ENCODE measurements around the gene RAD9A. TPM values are rescaled to one million over a fixed set of nuclear protein-coding genes. Genes with fewer than 3 reads are reported as not detected.

RAD9A gene
- total RNA-seq, 4 donors from 2014 or later = 5.5 to 18.0 (median 10.4) TPM

- TF ChIP-seq CTCF (IDR thresholded peaks at IDR 0.05) = no peak
- ATAC-seq (ENCODE audit: low FRiP score) (peak; percentile 15), DNase-seq (ENCODE audit: low spot score) (no peak)
Measured at GRCh38 chr11:67372993-67373647, 18.7 kb upstream of the RAD9A start, which contains the start of gene CLCF1. TSS of gene CLCF1 (minus strand) at chr11:67373598. CDS start at chr11:67373539, 59 bp downstream.

- DNase-seq (ENCODE audit: low spot score) (peak; percentile 70), ATAC-seq (ENCODE audit: low FRiP score) (peak; percentile 67)
- peak in 1 of 3 donors; percentile 11 for TF ChIP-seq CTCF (IDR thresholded peaks at IDR 0.05)
Measured at GRCh38 chr11:67373648-67374570, 17.9 kb upstream of the RAD9A start.

- ATAC-seq (ENCODE audit: low FRiP score) = peak; percentile 9
- TF ChIP-seq CTCF (IDR thresholded peaks at IDR 0.05) = no peak
- DNase-seq (ENCODE audit: low spot score) = no peak
Measured at GRCh38 chr11:67374571-67375281, 17.1 kb upstream of the RAD9A start.

GRCh38 chr11:67375320-67376055, 16.3 kb upstream of the RAD9A start:
- TF ChIP-seq CTCF (IDR thresholded peaks at IDR 0.05) = no peak
- DNase-seq (ENCODE audit: low spot score) (no peak), ATAC-seq (ENCODE audit: low FRiP score) (no peak)

- TF ChIP-seq CTCF (IDR thresholded peaks at IDR 0.05) = no peak
- ATAC-seq (ENCODE audit: low FRiP score) = no peak
- DNase-seq (ENCODE audit: low spot score) = no peak
Measured at GRCh38 chr11:67376063-67376820, 15.5 kb upstream of the RAD9A start.

Data from omental fat pad (tissue), 4 donors.